HG03571 (cell line): ENCODE measurements around the gene TRIM22.
"Not testable (repeated sequence)": the region's sequence is repeated elsewhere in the genome, so short reads cannot be mapped to it uniquely, and the experiment has no call there.

ENCODE experiments used
- ATAC-seq: cut with Tn5 transposase; IDR thresholded peaks from one replicate; pipeline ENCODE4 v1.9.1; 2021; ENCODE audit not compliant: unreplicated experiment

The TRIM22 gene

GRCh38 chr11:5690736-5691135, 1.1 kb downstream of the TRIM22 start:
- ATAC-seq, result no peak

- not testable (repeated sequence) for ATAC-seq
These were observed 1.8 kb downstream of the TRIM22 start for GRCh38 chr11:5691238-5691963.

- no peak for ATAC-seq
These were observed 2.4 kb downstream of the TRIM22 start for GRCh38 chr11:5691964-5692361.

- no peak for ATAC-seq
These were observed 5.1 kb downstream of the TRIM22 start for GRCh38 chr11:5694642-5695041.

- no peak for ATAC-seq
These were observed 6.0 kb downstream of the TRIM22 start for GRCh38 chr11:5695580-5695979.

- ATAC-seq, result no peak
These were observed 6.6 kb downstream of the TRIM22 start for GRCh38 chr11:5696210-5696609.

- ATAC-seq, result no peak
These were observed 8.7 kb downstream of the TRIM22 start for GRCh38 chr11:5698281-5698680.

GRCh38 chr11:5700421-5701054, 10.9 kb downstream of the TRIM22 start:
- no peak for ATAC-seq

GRCh38 chr11:5701055-5701577, 11.5 kb downstream of the TRIM22 start:
- ATAC-seq, result no peak

GRCh38 chr11:5703741-5704536, 14.3 kb downstream of the TRIM22 start:
- ATAC-seq, result peak; percentile 62

- no peak for ATAC-seq
These were observed 16.1 kb downstream of the TRIM22 start for GRCh38 chr11:5705688-5706087.

- ATAC-seq, result no peak
These were observed 22.9 kb downstream of the TRIM22 start for GRCh38 chr11:5712507-5712906.

GRCh38 chr11:5713695-5714094, 24.1 kb downstream of the TRIM22 start:
- ATAC-seq, result no peak

- ATAC-seq, result not testable (repeated sequence)
These were observed 26.9 kb downstream of the TRIM22 start for GRCh38 chr11:5716518-5716917.

- no peak for ATAC-seq
These were observed 30.3 kb downstream of the TRIM22 start for GRCh38 chr11:5719703-5720495.

- ATAC-seq, result no peak
These were observed 33.0 kb downstream of the TRIM22 start for GRCh38 chr11:5722622-5723021.

- ATAC-seq, result no peak
These were observed 36.8 kb downstream of the TRIM22 start for GRCh38 chr11:5726351-5726750.

GRCh38 chr11:5727691-5728090, 38.1 kb downstream of the TRIM22 start:
- ATAC-seq, result no peak

- ATAC-seq, result no peak
These were observed 46.8 kb downstream of the TRIM22 start, which contains the start of gene OR56B1 for GRCh38 chr11:5736396-5736795. Gene OR56B1 (plus strand): TSS chr11:5736448. CDS start chr11:5736517, 69 bp downstream.

- ATAC-seq, result no peak
These were observed 47.5 kb downstream of the TRIM22 start for GRCh38 chr11:5737091-5737490.
